H9 (cell line): ENCODE results near the gene OR52E5. TPM values are rescaled to one million over a fixed set of nuclear protein-coding genes. Genes with fewer than 3 reads are reported as not detected.

Source experiments
- DNase-seq: peaks from one replicate; pipeline ENCODE4 v3.0.0-alpha.2; 2017
- H2AFZ ChIP-seq: one replicate; pipeline ENCODE4 v1.6.1; 2013; ENCODE audit warnings: mild to moderate bottlenecking, low read length, control low read depth, moderate library complexity
- H2AK5ac ChIP-seq: 2 replicates; pipeline ENCODE4 v1.6.1; 2013; ENCODE audit warnings: low read length, control low read depth, mixed read lengths; ENCODE audit not compliant: insufficient read length
- H2BK120ac ChIP-seq: one replicate; pipeline ENCODE4 v1.6.1; 2013; ENCODE audit warnings: low read depth, mild to moderate bottlenecking, low read length, control low read depth, inconsistent platforms; ENCODE audit not compliant: poor library complexity, severe bottlenecking
- H2BK12ac ChIP-seq: 2 replicates; pipeline ENCODE4 v1.6.1; 2013; ENCODE audit warnings: low read length, control low read depth, mixed read lengths, low read depth; ENCODE audit not compliant: insufficient read length
- H2BK15ac ChIP-seq: 2 replicates; pipeline ENCODE4 v1.6.1; 2013; ENCODE audit warnings: low read depth, low read length, control low read depth
- H2BK20ac ChIP-seq: one replicate; pipeline ENCODE4 v1.6.1; 2013; ENCODE audit warnings: low read depth, mild to moderate bottlenecking, low read length, control low read depth, inconsistent platforms; ENCODE audit not compliant: poor library complexity, severe bottlenecking
- H2BK5ac ChIP-seq: 2 replicates; pipeline ENCODE4 v1.6.1; 2013; ENCODE audit warnings: low read length, control low read depth, mixed read lengths; ENCODE audit not compliant: insufficient read length
- H3K14ac ChIP-seq: 2 replicates; pipeline ENCODE4 v1.6.1; 2013; ENCODE audit warnings: low read length, control low read depth; ENCODE audit not compliant: insufficient read depth
- H3K18ac ChIP-seq: 2 replicates; pipeline ENCODE4 v1.6.1; 2013; ENCODE audit warnings: low read depth, mild to moderate bottlenecking, mixed read lengths, low read length, control low read depth; ENCODE audit not compliant: insufficient read length
- H3K23ac ChIP-seq: 2 replicates; pipeline ENCODE4 v1.6.1; 2013; ENCODE audit warnings: low read length, control low read depth, mixed read lengths, low read depth; ENCODE audit not compliant: insufficient read length
- H3K23me2 ChIP-seq: 2 replicates; pipeline ENCODE4 v1.6.1; 2013; ENCODE audit warnings: low read depth, mild to moderate bottlenecking, mixed read lengths, low read length, control low read depth; ENCODE audit not compliant: insufficient read length, poor library complexity, severe bottlenecking
- H3K27ac ChIP-seq: 2 replicates; pipeline ENCODE4 v1.5.1; 2013; ENCODE audit warnings: low read length, control low read depth, mixed read lengths, low read depth; ENCODE audit not compliant: insufficient read length
- H3K27me3 ChIP-seq: 2 replicates; pipeline ENCODE4 v1.6.1; 2013; ENCODE audit warnings: low read length, control low read depth, inconsistent platforms; ENCODE audit not compliant: insufficient read depth
- H3K4ac ChIP-seq: 2 replicates; pipeline ENCODE4 v1.6.1; 2013; ENCODE audit warnings: low read depth, mild to moderate bottlenecking, control low read depth, inconsistent platforms, low read length, moderate library complexity
- H3K4me1 ChIP-seq: 2 replicates; pipeline ENCODE4 v1.6.1; 2013; ENCODE audit warnings: low read length, control low read depth, inconsistent platforms; ENCODE audit not compliant: insufficient read depth
- H3K4me2 ChIP-seq: 2 replicates; pipeline ENCODE4 v1.6.1; 2013; ENCODE audit warnings: low read length, control low read depth, mixed read lengths; ENCODE audit not compliant: insufficient read length, insufficient read depth
- H3K56ac ChIP-seq: 2 replicates; pipeline ENCODE4 v1.6.1; 2013; ENCODE audit warnings: low read depth, mild to moderate bottlenecking, mixed read lengths, low read length, control low read depth; ENCODE audit not compliant: insufficient read length
- H3K79me1 ChIP-seq: 2 replicates; pipeline ENCODE4 v1.6.1; 2013; ENCODE audit warnings: low read depth, mild to moderate bottlenecking, moderate library complexity, low read length, control low read depth, inconsistent platforms; ENCODE audit not compliant: insufficient read depth, poor library complexity, severe bottlenecking
- H3K79me2 ChIP-seq: 2 replicates; pipeline ENCODE4 v1.6.1; 2013; ENCODE audit warnings: low read length, control low read depth, inconsistent platforms; ENCODE audit not compliant: insufficient read depth
- H3K9ac ChIP-seq: 2 replicates; pipeline ENCODE4 v1.6.1; 2013; ENCODE audit warnings: low read length, control low read depth, mixed read lengths; ENCODE audit not compliant: insufficient read length; ENCODE audit errors: extremely low read depth
- H3K9me3 ChIP-seq: one replicate; pipeline ENCODE4 v1.6.1; 2013; ENCODE audit warnings: low read depth, low read length, inconsistent platforms; ENCODE audit not compliant: control insufficient read depth
- H3T11ph ChIP-seq: one replicate; pipeline ENCODE4 v1.6.1; 2013; ENCODE audit warnings: mild to moderate bottlenecking, low read length, control low read depth, inconsistent platforms
- H4K20me1 ChIP-seq: one replicate; pipeline ENCODE4 v1.6.1; 2013; ENCODE audit not compliant: control insufficient read depth, insufficient read length, insufficient read depth
- H4K5ac ChIP-seq: 2 replicates; pipeline ENCODE4 v1.6.1; 2013; ENCODE audit warnings: low read depth, mild to moderate bottlenecking, mixed read lengths, low read length, control low read depth; ENCODE audit not compliant: insufficient read length
- H4K8ac ChIP-seq: replicated peaks from 2 replicates; pipeline ENCODE4 v1.6.1; 2013; ENCODE audit warnings: low read length, control low read depth, mixed read lengths, low read depth; ENCODE audit not compliant: insufficient read length
- H4K91ac ChIP-seq: 2 replicates; pipeline ENCODE4 v1.6.1; 2013; ENCODE audit warnings: low read depth, mild to moderate bottlenecking, moderate library complexity, mixed read lengths, low read length, control low read depth; ENCODE audit not compliant: insufficient read length
- H3K27ac Mint-ChIP-seq, 3 experiments: 2 replicates in 2 of 3; 3 replicates in 1 of 3; pipeline ENCODE4 v1.8.0; 2020 to 2021; ENCODE audit warnings: mixed read lengths in 3 of 3, mild to moderate bottlenecking in 1 of 3, moderate library complexity in 1 of 3
- H3K27me3 Mint-ChIP-seq: 2 replicates; pipeline ENCODE4 v1.8.0; 2021; ENCODE audit warnings: low read depth, mild to moderate bottlenecking, moderate library complexity, mixed read lengths
- H3K36me3 Mint-ChIP-seq, 3 experiments: 2 replicates in 2 of 3; 3 replicates in 1 of 3; pipeline ENCODE4 v1.8.0; 2020 to 2021; ENCODE audit warnings: low read depth in 3 of 3, mixed read lengths in 3 of 3; ENCODE audit not compliant: insufficient read depth in 1 of 3
- H3K4me1 Mint-ChIP-seq, 2 experiments: 2 replicates each; pipeline ENCODE4 v1.8.0; 2020; ENCODE audit warnings: mixed read lengths in 2 of 2
- H3K4me3 Mint-ChIP-seq, 2 experiments: 2 replicates in 1 of 2; 3 replicates in 1 of 2; pipeline ENCODE4 v1.8.0; 2020 to 2021; ENCODE audit warnings: mild to moderate bottlenecking in 2 of 2, mixed read lengths in 2 of 2, moderate library complexity in 1 of 2
- H3K9me3 Mint-ChIP-seq, 2 experiments: 2 replicates in 1 of 2; 3 replicates in 1 of 2; pipeline ENCODE4 v1.8.0; 2020; ENCODE audit warnings: mild to moderate bottlenecking in 2 of 2, mixed read lengths in 2 of 2, moderate library complexity in 1 of 2
- total RNA-seq: library from RNA; stranded (reverse); gene quantifications from 2 replicates; pipeline ENCODE4 v1.2.1, GENCODE V29; 2021
- TF ChIP-seq, protein P1 (sequence below): fragments of 200-600 bp; sonication (generic); conservative IDR thresholded peaks from 3 replicates; pipeline ENCODE4 v1.8.0; 2021; ENCODE audit warnings: antibody characterized with exemption, mild to moderate bottlenecking

Gene OR52E5
- total RNA-seq, 1 experiment from 2014 or later = not detected

DNA sequence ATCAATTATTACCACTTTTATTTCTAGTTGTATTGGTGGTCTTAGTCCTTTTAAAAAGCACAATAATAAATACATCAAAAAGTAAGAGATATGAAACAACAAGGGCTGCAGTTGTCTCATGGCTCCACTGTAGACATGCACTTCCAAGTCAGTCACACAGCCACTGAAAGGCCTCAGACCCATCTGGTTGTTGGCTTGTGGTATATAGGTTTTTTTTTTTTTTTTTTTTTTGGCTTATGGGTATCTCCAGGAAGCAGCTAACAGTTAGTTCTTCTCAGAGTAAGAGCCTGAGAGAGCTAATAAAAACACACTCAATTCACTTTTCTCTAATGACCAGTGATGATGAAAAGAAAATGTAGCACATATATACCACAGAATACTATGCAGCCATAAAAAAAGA is 45.3 kb upstream of the OR52E5 start:
- Histone ChIP-seq H3K23me2 (no peaks in the 10 kb centered on the region), H3K56ac (no peak overlapping the region), H3K4ac (no peak overlapping the region), H2AK5ac (no peak overlapping the region), H2AFZ (no peak overlapping the region), H3K27me3 (no peaks in the 10 kb centered on the region), H3K9me3 (no peaks in the 10 kb centered on the region), H3K27ac (no peak overlapping the region), H2BK15ac (no peak overlapping the region), H3K79me2 (no peaks in the 10 kb centered on the region), H3T11ph (no peak overlapping the region), H2BK5ac (no peak overlapping the region), H3K18ac (no peak overlapping the region), H3K4me1 (no peaks in the 10 kb centered on the region), H2BK120ac (no peak overlapping the region), H3K9ac (no peak overlapping the region), H4K8ac (no peak overlapping the region), H2BK20ac (no peak overlapping the region), H2BK12ac (no peak overlapping the region), H3K23ac (no peak overlapping the region), H4K5ac (no peak overlapping the region), H3K79me1 (no peaks in the 10 kb centered on the region), H3K4me2 (no peak overlapping the region), H4K91ac (no peak overlapping the region), H3K14ac (no peak overlapping the region), H4K20me1 (no peaks in the 10 kb centered on the region)
- Mint-ChIP-seq H3K36me3 (no peaks in the 10 kb centered on the region), H3K4me3 (no peak overlapping the region), H3K27me3 (no peaks in the 10 kb centered on the region; the same call in 1 of the 2 replicates), H3K27ac (no peak overlapping the region), H3K9me3 (0 out of 5 replicates have a peak, but pooled peaks cover 0 to 2% of the 10 kb centered on the region in 2 experiments), H3K4me1 (no peaks in the 10 kb centered on the region)
- TF ChIP-seq, protein P1, sequence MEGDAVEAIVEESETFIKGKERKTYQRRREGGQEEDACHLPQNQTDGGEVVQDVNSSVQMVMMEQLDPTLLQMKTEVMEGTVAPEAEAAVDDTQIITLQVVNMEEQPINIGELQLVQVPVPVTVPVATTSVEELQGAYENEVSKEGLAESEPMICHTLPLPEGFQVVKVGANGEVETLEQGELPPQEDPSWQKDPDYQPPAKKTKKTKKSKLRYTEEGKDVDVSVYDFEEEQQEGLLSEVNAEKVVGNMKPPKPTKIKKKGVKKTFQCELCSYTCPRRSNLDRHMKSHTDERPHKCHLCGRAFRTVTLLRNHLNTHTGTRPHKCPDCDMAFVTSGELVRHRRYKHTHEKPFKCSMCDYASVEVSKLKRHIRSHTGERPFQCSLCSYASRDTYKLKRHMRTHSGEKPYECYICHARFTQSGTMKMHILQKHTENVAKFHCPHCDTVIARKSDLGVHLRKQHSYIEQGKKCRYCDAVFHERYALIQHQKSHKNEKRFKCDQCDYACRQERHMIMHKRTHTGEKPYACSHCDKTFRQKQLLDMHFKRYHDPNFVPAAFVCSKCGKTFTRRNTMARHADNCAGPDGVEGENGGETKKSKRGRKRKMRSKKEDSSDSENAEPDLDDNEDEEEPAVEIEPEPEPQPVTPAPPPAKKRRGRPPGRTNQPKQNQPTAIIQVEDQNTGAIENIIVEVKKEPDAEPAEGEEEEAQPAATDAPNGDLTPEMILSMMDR = no peak
- no peak for DNase-seq
